ENCODE results near the gene ACYP1.

- TF ChIP-seq CTCF (IDR thresholded peaks at IDR 0.05; ENCODE audit: poor library complexity) (no peak), EZH2 (IDR thresholded peaks at IDR 0.05; ENCODE audit: borderline replicate concordance) (no peak), EZH2phosphoT487 (IDR thresholded peaks at IDR 0.05; ENCODE audit: low read depth, severe bottlenecking, unreplicated experiment) (no peak)
These were observed 47.0 kb downstream of the ACYP1 start for GRCh38 chr14:75016815-75017214.

Data from hepatocyte (in vitro differentiated cells).